HCT116 (cell line): ENCODE data around the gene NEDD4. TPM values are rescaled to one million over a fixed set of nuclear protein-coding genes. Genes with fewer than 3 reads are reported as not detected.

Experiments
- ATAC-seq: fragments of 200-7000 bp; cut with Tn5 transposase; 2 replicates; pipeline ENCODE4 v1.9.1; 2020; ENCODE audit warnings: mild to moderate bottlenecking, moderate library complexity
- BruUV-seq: library from RNA; stranded (reverse); fragments of 400-500 nt; replicated peaks from 2 replicates; lab custom pipeline; 2021; lab: Mats Ljungman, UMichigan
- CTCF ChIA-PET: fragments of 300-600 bp; sonication (Branson Sonifier 250); formaldehyde crosslinking; loops from one replicate; lab custom pipeline; 2021; ENCODE audit warnings: antibody characterized with exemption; lab: Charles Lee
- POLR2A ChIA-PET: fragments of 300-600, 350-600 bp; sonication (Branson Sonifier 250); formaldehyde crosslinking; loops from one replicate; lab custom pipeline; 2021; ENCODE audit warnings: antibody characterized with exemption; lab: Charles Lee
- RAD21 ChIA-PET, 2 experiments: fragments of 300-600 bp; sonication (Branson Sonifier 250); formaldehyde crosslinking; loops; one replicate each; lab custom pipeline; 2023; ENCODE audit warnings: low total read pairs in 2 of 2; ENCODE audit not compliant: uncharacterized antibody in 2 of 2, unreplicated experiment in 2 of 2, low non-redundant PET in 1 of 2; lab: Charles Lee
- DNase-seq: peaks from one replicate; pipeline ENCODE4 v3.0.0-alpha.2; 2010; ENCODE audit warnings: low read depth, low spot score
- H2AFZ ChIP-seq: fragments of 200-600 bp; shearing (Covaris generic), sonication (generic); 2 replicates; pipeline ENCODE4 v1.6.1; 2017; ENCODE audit warnings: low read depth, mixed run types, mixed read lengths, antibody characterized with exemption, low read length; ENCODE audit not compliant: poor library complexity, severe bottlenecking
- H3K27ac ChIP-seq: 2 replicates; pipeline ENCODE4 v1.5.1; 2012; ENCODE audit warnings: low read depth, low read length
- H3K27me3 ChIP-seq: fragments of 200-600 bp; sonication (generic); 2 replicates; pipeline ENCODE4 v1.6.1; 2016; ENCODE audit warnings: mixed run types, low read length, mixed read lengths; ENCODE audit not compliant: insufficient read depth
- H3K36me3 ChIP-seq, 2 experiments: fragments of 200-500 bp in 1 of 2; fragments of 200-600 bp in 1 of 2; sonication (Bioruptor generic) in 1 of 2; sonication (generic) in 1 of 2; 2 replicates each; pipeline versions ENCODE4 v1.5.1 to v1.6.1; 2014 to 2016; ENCODE audit warnings: low read length in 2 of 2, inconsistent platforms in 1 of 2, mixed read lengths in 1 of 2, mixed run types in 1 of 2; ENCODE audit not compliant: insufficient read depth in 2 of 2, control insufficient read depth in 1 of 2
- H3K4me1 ChIP-seq, 2 experiments: fragments of 200-600 bp in 1 of 2; sonication (generic) in 1 of 2; 2 replicates each; pipeline versions ENCODE4 v1.5.1 to v1.6.1; 2012 to 2017; ENCODE audit warnings: low read length in 2 of 2, inconsistent platforms in 1 of 2, mild to moderate bottlenecking in 1 of 2, mixed read lengths in 1 of 2, mixed run types in 1 of 2, moderate library complexity in 1 of 2; ENCODE audit not compliant: insufficient read depth in 2 of 2, control insufficient read depth in 1 of 2
- H3K4me2 ChIP-seq: fragments of 200-600 bp; sonication (generic); 2 replicates; pipeline ENCODE4 v1.6.1; 2017; ENCODE audit warnings: mixed run types, low read length, mixed read lengths
- H3K4me3 ChIP-seq, 2 experiments: fragments of 200-600 bp in 1 of 2; sonication (generic) in 1 of 2; replicated peaks in 1 of 2; 2 replicates each; pipeline ENCODE4 v1.5.1; 2011 to 2016; ENCODE audit warnings: low read length in 2 of 2, control low read depth in 1 of 2, low read depth in 1 of 2, mild to moderate bottlenecking in 1 of 2, mixed read lengths in 1 of 2, mixed run types in 1 of 2
- H3K79me2 ChIP-seq: fragments of 200-600 bp; sonication (generic); 2 replicates; pipeline ENCODE4 v1.6.1; 2017; ENCODE audit warnings: mild to moderate bottlenecking, mixed run types, low read length, moderate library complexity, mixed read lengths; ENCODE audit not compliant: insufficient read depth
- H3K9ac ChIP-seq: fragments of 200-600 bp; sonication (generic); 2 replicates; pipeline ENCODE4 v1.6.1; 2016; ENCODE audit warnings: low read length, mixed read lengths
- H3K9me2 ChIP-seq: fragments of 200-600 bp; sonication (generic), shearing (Covaris generic); 2 replicates; pipeline ENCODE4 v1.6.1; 2017; ENCODE audit warnings: mixed run types, mild to moderate bottlenecking, moderate library complexity; ENCODE audit not compliant: insufficient read depth
- H3K9me3 ChIP-seq, 2 experiments: fragments of 200-500 bp in 1 of 2; fragments of 200-600 bp in 1 of 2; sonication (Bioruptor generic) in 1 of 2; sonication (generic) in 1 of 2; 2 replicates each; pipeline ENCODE4 v1.6.1; 2014 to 2017; ENCODE audit warnings: low read length in 2 of 2, mixed read lengths in 2 of 2, inconsistent platforms in 1 of 2, low read depth in 1 of 2, mild to moderate bottlenecking in 1 of 2, mixed run types in 1 of 2, moderate library complexity in 1 of 2; ENCODE audit not compliant: control insufficient read depth in 1 of 2, insufficient read depth in 1 of 2
- H4K20me1 ChIP-seq: fragments of 200-600 bp; sonication (generic), shearing (Covaris generic); 2 replicates; pipeline ENCODE4 v1.6.1; 2017; ENCODE audit warnings: mixed run types, mild to moderate bottlenecking, moderate library complexity; ENCODE audit not compliant: insufficient read depth
- ATF3 ChIP-seq: IDR thresholded peaks from 2 replicates; pipeline ENCODE4 v1.6.1; 2012
- ELF1 ChIP-seq: IDR thresholded peaks from 2 replicates; pipeline ENCODE4 v1.6.1; 2012; ENCODE audit warnings: low read depth, borderline replicate concordance
- EZH2 ChIP-seq: fragments of 200-600 bp; sonication (generic); IDR thresholded peaks from 2 replicates; pipeline ENCODE4 v1.6.1; 2017; ENCODE audit warnings: antibody characterized with exemption, mixed run types
- MAX ChIP-seq: IDR thresholded peaks from 2 replicates; pipeline ENCODE4 v1.6.1; 2012
- POLR2AphosphoS5 ChIP-seq: IDR thresholded peaks from 2 replicates; pipeline ENCODE4 v1.6.1; 2011; ENCODE audit warnings: mild to moderate bottlenecking, low read depth, low read length, moderate library complexity
- RAD21 ChIP-seq: IDR thresholded peaks from 2 replicates; pipeline ENCODE4 v1.6.1; 2012; ENCODE audit warnings: low read depth, mild to moderate bottlenecking
- REST ChIP-seq: IDR thresholded peaks from 2 replicates; pipeline ENCODE4 v1.6.1; 2012; ENCODE audit warnings: low read depth
- SIN3A ChIP-seq: IDR thresholded peaks from 2 replicates; pipeline ENCODE4 v1.6.1; 2012; ENCODE audit warnings: low read depth
- SP1 ChIP-seq: IDR thresholded peaks from 2 replicates; pipeline ENCODE4 v1.6.1; 2012; ENCODE audit warnings: low read depth
- SRF ChIP-seq: IDR thresholded peaks from 2 replicates; pipeline ENCODE4 v1.6.1; 2012; ENCODE audit warnings: low read depth
- ZFX ChIP-seq: fragments of 450-650 bp; IDR thresholded peaks from 2 replicates; pipeline ENCODE4 v1.6.1; 2017
- ZNF274 ChIP-seq: fragments of 200-500 bp; sonication (Bioruptor generic); IDR thresholded peaks from 2 replicates; pipeline ENCODE4 v1.6.1; 2014; ENCODE audit warnings: mild to moderate bottlenecking, low read depth, low read length, inconsistent platforms
- intact Hi-C: fragments of 100-400 bp; cut with micrococcal nuclease; formaldehyde crosslinking; loops from 2 replicates; pipeline ENCODE4 v1.10.0; 2022
- total RNA-seq: library from RNA; stranded (reverse); gene quantifications from one replicate; pipeline ENCODE4 v1.2.1, GENCODE V29; 2021; ENCODE audit not compliant: unreplicated experiment

The NEDD4 gene
- total RNA-seq, 1 experiment from 2014 or later: 13.7 TPM

DNA sequence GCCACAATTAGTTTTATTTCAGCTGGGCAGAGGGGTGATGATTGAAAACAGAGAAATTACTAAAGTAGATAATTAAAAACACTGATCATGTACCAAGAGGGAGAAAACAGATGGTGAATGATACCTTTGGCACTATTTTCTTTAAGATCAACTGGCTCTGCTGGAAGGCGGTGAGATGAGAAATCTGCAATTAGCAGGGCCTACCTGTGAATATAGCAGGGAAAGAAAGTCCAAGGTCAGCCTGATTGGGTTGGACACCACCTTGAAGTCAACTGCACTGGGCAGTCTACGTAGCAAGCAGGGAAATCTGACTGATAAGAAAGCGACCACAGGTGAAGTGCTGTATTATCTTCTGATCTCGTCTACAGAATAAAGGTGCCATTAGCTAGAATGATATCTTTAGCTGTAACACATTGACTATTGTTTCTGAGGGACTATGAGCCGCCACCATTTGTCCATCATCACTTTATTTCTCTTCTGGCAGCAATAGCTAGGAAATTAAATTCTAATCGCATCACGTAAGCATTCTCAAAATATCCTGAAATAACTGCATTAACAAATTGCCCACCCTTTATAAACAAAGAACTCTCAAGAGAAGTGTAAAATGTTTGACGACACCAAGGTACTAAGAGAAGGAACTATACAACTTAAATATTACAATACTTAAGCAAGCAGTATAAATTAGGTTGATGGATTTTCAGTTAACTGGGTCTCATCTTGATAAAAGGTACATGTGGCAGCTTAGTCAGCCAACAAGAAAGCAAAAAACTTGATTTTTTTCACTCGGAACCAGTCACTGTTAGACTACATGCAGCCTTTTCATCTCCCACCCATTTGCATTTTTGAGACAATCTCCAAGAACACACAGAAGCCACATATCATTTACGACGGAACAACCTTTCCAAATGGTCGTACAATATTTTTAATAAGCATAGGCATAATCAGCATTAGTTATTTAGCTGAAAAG, 1.3 kb downstream of the NEDD4 start:
- H3K9me2 ChIP-seq: no peaks in the 10 kb centered on the region
- ChIA-PET CTCF (interaction anchor here (0.9 to 1.1 kb wide), 2 partner anchors 10 to 95 kb away, joined by 3 read pairs; no protein-coding TSS in a partner anchor), RAD21 (no interaction called here), POLR2A (no interaction called here)
- H3K4me3 ChIP-seq: peak overlapping the region; percentile 66 to 77
- peak overlapping the region; percentile 70; the same call in 1 of the 2 replicates for H3K9ac ChIP-seq
- no peak overlapping the region for H3K27ac ChIP-seq
- peak overlapping the region; percentile 90 for H3K4me2 ChIP-seq
- H4K20me1 ChIP-seq: no peaks in the 10 kb centered on the region
- BruUV-seq: TSS peak; percentile 57
- H3K79me2 ChIP-seq: 0 out of 2 replicates have a peak, but pooled peaks cover 10% of the 10 kb centered on the region
- H3K36me3 ChIP-seq: no peaks in the 10 kb centered on the region
- peaks cover 8 to 17% of the 10 kb centered on the region in 2 experiments for H3K4me1 ChIP-seq
- intact Hi-C loops: loop anchor here (2.0 to 10.0 kb wide), 2 partner anchors 61 to 253 kb away; partner anchors contain the start of gene RFX7
- no peak for DNase-seq
- ATAC-seq: no peak
- no peaks in the 10 kb centered on the region for H3K27me3 ChIP-seq
- TF ChIP-seq SIN3A (no peak), EZH2 (no peak), RAD21 (no peak), ELF1 (no peak), REST (no peak), MAX (no peak), POLR2AphosphoS5 (no peak), ATF3 (no peak), ZNF274 (no peak), SRF (no peak), SP1 (no peak), ZFX (no peak)
- no peaks in the 10 kb centered on the region for H3K9me3 ChIP-seq
- no peak overlapping the region for H2AFZ ChIP-seq
